M059J (cell line): ENCODE data around the gene CYSLTR2. TPM values are rescaled to one million over a fixed set of nuclear protein-coding genes. Genes with fewer than 3 reads are reported as not detected.

Source experiments
- DNase-seq: peaks from one replicate; pipeline ENCODE4 v3.0.0-alpha.2; 2012; ENCODE audit warnings: low read depth
- total RNA-seq: library from RNA; depleted of rRNA; stranded (reverse); fragments of >200 nt; shearing (Covaris generic); gene quantifications from 2 replicates; pipeline ENCODE4 v1.2.3, GENCODE V29; 2014; rRNA removed

The CYSLTR2 gene
- total RNA-seq: 0.12 and 0.37 TPM in 2 replicates

- peak; percentile 75 for DNase-seq
Measured at GRCh38 chr13:48653472-48653939, at the start of gene CYSLTR2. TSS of gene CYSLTR2 (plus strand) at chr13:48653929. CDS start at chr13:48706818, 52,889 bp downstream.

- DNase-seq: no peak
Measured at GRCh38 chr13:48615049-48615448, 38.7 kb upstream of the CYSLTR2 start.

- no peak for DNase-seq
Measured at GRCh38 chr13:48618937-48619336, 34.8 kb upstream of the CYSLTR2 start.

- DNase-seq: no peak
Measured at GRCh38 chr13:48621056-48621455, 32.7 kb upstream of the CYSLTR2 start.

- no peak for DNase-seq
Measured at GRCh38 chr13:48624016-48624415, 29.7 kb upstream of the CYSLTR2 start.

- DNase-seq: no peak
Measured at GRCh38 chr13:48624858-48625257, 28.9 kb upstream of the CYSLTR2 start.

GRCh38 chr13:48625413-48626076 is 28.2 kb upstream of the CYSLTR2 start:
- DNase-seq: no peak

- DNase-seq: no peak
Measured at GRCh38 chr13:48626077-48626449, 27.7 kb upstream of the CYSLTR2 start.

- DNase-seq: no peak
Measured at GRCh38 chr13:48626726-48627451, 26.8 kb upstream of the CYSLTR2 start.

- DNase-seq: no peak
Measured at GRCh38 chr13:48629277-48629676, 24.5 kb upstream of the CYSLTR2 start.

- no peak for DNase-seq
Measured at GRCh38 chr13:48630291-48630690, 23.4 kb upstream of the CYSLTR2 start.

- DNase-seq: no peak
Measured at GRCh38 chr13:48630773-48631172, 23.0 kb upstream of the CYSLTR2 start.

- no peak for DNase-seq
Measured at GRCh38 chr13:48631441-48631840, 22.3 kb upstream of the CYSLTR2 start.

- no peak for DNase-seq
Measured at GRCh38 chr13:48633700-48634099, 20.0 kb upstream of the CYSLTR2 start.

- DNase-seq: no peak
Measured at GRCh38 chr13:48634636-48635035, 19.1 kb upstream of the CYSLTR2 start.

- no peak for DNase-seq
Measured at GRCh38 chr13:48635478-48635877, 18.3 kb upstream of the CYSLTR2 start.

- DNase-seq: peak; percentile 57
Measured at GRCh38 chr13:48636550-48636949, 17.2 kb upstream of the CYSLTR2 start.

GRCh38 chr13:48637601-48638000 is 16.1 kb upstream of the CYSLTR2 start:
- no peak for DNase-seq

GRCh38 chr13:48640767-48641166 is 13.0 kb upstream of the CYSLTR2 start:
- no peak for DNase-seq

- no peak for DNase-seq
Measured at GRCh38 chr13:48641404-48641803, 12.3 kb upstream of the CYSLTR2 start.

- no peak for DNase-seq
Measured at GRCh38 chr13:48642061-48642460, 11.7 kb upstream of the CYSLTR2 start.

- no peak for DNase-seq
Measured at GRCh38 chr13:48643159-48643558, 10.6 kb upstream of the CYSLTR2 start.

GRCh38 chr13:48644141-48644540 is 9.6 kb upstream of the CYSLTR2 start:
- DNase-seq: peak; percentile 26
